GM11168 (cell line): Measurements from ENCODE around the gene IL18.
"Not testable (repeated sequence)": the region's sequence is repeated elsewhere in the genome, so short reads cannot be mapped to it uniquely, and the experiment has no call there.

Source experiments
- in situ Hi-C: fragments of 300-500 bp; cut with MboI; formaldehyde crosslinking; loops from one replicate; pipeline ENCODE4 v1.12.0; 2022; ENCODE audit warnings: low sequenced_read_pairs; ENCODE audit not compliant: unreplicated experiment

IL18 gene

DNA sequence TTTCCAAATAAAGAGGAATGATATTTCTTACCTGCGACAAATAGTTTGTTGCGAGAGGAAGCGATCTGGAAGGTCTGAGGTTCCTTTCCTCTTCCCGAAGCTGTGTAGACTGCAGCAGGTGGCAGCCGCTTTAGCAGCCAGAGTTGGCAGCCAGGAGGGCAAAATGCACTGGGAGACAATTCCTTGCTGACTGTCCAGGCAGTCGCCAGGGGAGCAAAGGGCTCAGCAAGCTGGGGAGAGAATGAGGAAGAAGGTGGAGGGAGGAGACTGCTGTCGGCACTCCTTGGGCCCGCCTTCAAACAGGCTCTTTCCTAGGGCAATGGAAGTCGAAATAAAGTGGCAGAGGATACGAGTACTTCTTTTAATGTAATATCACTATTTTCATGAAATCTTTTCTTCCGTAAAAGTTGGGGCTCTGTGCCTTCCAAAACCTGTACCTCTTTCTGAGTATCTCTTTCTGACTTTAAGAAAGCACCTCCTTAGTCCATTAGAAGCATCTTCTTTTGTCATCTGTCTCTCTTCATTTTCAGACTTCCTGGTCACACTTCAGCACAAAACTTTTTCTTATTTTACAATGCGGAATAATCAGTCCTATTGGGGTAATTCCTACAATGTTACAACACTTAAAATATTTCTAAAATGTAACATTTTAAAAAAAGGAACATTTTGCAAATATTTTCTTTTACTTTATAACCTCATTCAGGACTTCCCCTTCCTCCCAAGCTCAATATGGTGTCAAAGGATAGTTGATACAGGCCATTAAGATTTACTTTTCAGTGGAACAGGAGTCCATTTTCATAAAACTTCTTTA lies at the start of gene IL18:
TSS of gene IL18 (minus strand) at position 220 of the 811 bp plus-strand sequence. CDS start 9,041 bp downstream, outside the sequence.
- in situ Hi-C loops = no loop called here

DNA sequence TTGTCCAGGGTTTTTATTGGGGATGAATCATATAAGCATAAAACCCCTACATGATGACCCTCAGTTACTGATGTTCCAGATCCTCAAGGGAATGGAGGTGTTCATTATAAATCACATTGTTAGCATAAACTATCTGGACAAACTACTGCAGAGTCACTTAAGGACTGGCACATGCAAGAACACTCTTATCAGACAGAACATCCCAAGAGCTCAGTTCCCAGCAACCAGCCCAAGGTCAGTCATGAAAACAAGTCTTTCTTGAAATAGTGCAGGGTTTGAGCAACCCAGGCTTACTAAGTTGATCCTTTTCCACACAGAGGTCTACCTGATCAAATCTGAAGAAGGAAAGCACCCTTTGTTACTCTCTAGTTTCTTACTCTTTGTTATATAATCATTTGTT lies 48.8 kb upstream of the IL18 start:
- in situ Hi-C loops = loop anchor here (25.0 kb wide), 1 partner anchor 350 kb away; no protein-coding TSS in a partner anchor

DNA sequence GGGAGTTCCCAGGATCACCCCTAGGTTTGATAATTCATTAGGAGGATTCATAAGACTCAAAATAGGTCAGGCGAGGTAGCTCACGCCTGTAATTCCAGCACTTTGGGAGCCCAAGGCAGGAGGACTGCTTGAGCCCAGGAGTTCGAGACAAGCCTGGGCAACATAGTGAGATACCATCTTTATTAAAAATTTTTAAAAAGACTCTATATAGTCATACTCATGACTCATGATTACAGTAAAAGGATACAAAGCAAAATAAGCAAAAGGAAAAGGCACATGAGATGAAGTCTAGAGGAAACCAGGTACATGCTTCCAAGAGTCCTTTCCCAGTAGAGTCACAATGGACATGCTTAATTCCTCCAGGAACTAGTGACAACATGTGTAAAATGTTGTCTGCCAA lies 48.4 kb upstream of the IL18 start:
- in situ Hi-C loops = loop anchor here (25.0 kb wide), 1 partner anchor 350 kb away; no protein-coding TSS in a partner anchor

DNA sequence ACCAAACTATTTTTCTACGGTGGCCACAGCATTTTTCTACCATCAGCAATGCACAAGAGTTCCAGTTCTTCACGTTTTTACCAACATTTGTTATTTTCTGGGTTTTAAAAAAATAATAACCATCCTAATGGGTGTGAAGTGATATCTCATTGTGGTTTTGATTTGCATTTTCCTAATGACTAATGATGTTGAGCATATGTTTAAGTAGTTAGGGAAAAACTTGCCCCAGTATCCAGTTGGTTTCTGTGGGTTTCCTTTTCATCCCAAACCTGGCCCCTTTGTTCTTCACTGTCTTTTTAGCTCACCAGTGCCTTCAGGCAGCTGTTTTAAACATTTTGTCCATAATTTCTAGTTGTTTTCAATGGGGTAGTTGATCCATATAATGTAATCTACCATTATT lies 47.6 kb upstream of the IL18 start:
- in situ Hi-C loops = loop anchor here (25.0 kb wide), 1 partner anchor 351 kb away; no protein-coding TSS in a partner anchor

DNA sequence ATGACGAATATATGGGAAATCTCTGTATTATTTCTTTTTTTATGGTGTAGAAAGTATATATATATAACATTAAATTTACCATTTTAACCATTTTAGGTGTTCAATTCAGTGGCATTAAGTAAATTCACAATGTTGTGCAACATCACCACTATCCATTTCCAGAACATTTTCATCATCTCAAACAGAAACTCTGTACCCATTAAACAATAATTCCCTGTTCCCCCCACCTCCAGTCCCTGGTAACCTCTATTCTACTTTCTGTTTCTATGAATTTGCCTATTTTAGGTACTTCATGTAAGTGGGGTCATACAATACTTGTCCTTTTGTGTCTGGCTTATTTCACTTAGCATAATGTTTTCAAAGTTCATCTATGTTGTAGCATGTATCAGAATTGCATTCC lies 47.0 kb upstream of the IL18 start:
- in situ Hi-C loops = loop anchor here (25.0 kb wide), 1 partner anchor 351 kb away; no protein-coding TSS in a partner anchor

DNA sequence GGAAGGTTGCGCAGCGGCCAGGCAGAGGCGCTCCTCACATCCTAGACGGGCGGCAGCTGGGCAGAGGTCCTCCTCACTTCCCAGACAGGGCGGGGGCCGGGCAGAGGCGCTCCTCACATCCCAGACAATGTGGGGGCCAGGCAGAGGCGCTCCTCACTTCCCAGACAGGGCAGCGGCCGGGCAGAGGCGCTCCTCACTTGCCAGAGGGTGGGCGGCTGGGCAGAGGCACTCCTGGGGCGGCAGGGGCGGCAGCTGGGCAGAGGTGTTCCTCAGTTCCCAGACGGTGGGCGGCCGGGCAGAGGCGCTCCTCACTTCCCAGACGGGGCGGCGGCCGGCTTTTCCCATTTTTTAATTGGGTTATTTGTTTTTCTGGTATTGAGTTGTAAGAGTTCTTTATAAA lies 42.2 kb upstream of the IL18 start:
- in situ Hi-C loops = loop anchor here (25.0 kb wide), 1 partner anchor 356 kb away; no protein-coding TSS in a partner anchor

DNA sequence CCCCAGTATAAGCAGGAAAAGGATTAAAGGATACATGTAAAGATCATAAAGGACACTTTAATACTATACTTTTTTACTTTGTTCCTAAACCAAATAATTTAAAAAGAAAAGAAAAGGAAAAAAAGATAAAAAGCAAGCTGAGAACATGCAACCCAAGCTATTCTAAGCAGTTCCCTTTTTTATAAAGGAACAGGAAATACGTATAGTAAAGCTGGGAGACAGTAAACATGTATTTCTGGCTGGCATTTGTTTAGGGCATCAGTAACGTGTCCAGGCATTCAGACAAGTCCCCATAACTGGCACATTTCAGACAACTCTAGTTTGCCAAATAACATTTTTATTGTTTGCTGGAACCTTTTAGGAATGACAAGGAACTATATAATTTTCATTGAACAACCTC lies 36.4 kb upstream of the IL18 start:
- in situ Hi-C loops = loop anchor here (25.0 kb wide), 1 partner anchor 362 kb away; no protein-coding TSS in a partner anchor

DNA sequence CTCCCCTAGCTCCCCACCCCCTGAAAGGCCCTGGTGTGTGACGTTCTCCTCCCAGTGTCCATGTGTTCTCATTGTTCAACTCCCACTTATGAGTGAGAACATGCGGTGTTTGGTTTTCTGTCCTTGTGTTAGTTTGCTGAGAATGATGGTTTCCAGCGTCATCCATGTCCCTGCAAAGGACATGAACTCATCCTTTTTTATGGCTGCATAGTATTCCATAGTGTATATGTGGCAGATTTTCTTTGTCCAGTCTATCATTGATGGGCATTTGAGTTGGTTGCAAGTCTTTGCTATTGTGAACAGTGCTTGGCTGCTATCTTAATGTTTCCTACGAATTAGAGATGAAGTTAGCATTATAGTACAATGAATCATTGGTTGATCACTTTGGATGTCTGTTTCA lies 35.2 kb upstream of the IL18 start:
- in situ Hi-C loops = not testable (repeated sequence)

DNA sequence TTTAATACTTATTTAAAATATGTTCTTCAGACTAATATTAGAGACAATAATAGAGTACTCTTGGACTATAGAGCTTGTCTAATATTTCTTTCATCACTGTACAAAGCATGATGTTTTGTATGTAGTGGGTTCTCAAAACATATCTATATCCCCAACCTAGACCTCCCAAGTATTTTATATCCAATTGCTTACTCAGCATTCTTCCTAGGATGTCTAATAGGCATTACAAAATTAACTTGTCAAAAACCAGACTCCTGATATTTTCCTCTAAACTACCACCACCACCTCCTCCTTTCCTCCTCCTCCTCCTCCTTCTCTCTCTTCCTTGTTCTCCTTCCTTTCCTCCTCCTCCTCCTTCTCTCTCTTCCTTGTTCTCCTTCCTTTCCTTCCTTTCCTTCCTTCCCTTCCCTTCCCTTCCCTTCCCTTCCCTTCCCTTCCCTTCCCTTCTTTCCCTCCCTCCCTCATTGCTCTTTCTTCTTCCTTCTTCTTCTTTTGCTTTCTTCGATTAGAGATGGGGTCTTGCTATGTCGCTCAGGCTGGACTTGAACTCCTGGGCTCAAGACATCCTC lies 32.7 kb upstream of the IL18 start:
- in situ Hi-C loops = no loop called here

DNA sequence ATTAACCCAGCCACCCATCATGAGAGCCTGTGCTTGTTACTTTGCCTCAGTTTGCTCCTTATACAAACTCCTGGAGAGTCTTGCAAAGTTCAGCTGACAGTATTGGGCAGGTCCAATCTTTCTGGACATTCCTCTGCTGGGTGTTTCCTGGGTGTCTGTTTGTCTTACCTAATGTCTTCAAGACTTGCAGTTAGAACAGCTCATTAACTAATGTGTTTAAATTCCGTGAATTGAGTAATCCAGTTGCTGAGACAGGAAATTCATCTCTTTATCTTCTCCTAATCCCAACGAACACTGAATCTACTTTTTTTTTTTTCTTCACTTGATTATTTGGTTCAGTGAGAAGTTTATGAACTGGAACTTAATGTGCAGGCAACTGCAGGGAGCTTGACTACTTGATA lies 32.1 kb upstream of the IL18 start:
- in situ Hi-C loops = no loop called here

DNA sequence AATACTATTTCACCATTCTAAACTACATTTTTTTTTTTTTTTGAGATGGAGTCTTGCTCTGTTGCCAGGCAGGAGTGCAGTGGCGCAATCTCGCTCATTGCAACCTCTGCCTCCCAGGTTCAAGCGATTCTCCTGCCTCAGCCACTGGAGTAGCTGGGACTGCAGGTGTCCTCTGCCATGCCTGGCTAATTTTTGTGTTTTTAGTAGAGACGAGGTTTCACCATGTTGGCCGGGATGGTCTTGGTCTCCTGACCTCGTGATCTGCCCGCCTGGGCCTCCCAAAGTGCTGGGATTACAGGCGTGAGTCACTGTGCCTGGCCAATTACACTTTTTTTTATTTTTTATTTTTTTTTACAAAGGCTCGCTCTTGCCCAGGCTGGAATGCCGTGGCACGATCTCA lies 31.2 kb upstream of the IL18 start:
- in situ Hi-C loops = not testable (repeated sequence)

DNA sequence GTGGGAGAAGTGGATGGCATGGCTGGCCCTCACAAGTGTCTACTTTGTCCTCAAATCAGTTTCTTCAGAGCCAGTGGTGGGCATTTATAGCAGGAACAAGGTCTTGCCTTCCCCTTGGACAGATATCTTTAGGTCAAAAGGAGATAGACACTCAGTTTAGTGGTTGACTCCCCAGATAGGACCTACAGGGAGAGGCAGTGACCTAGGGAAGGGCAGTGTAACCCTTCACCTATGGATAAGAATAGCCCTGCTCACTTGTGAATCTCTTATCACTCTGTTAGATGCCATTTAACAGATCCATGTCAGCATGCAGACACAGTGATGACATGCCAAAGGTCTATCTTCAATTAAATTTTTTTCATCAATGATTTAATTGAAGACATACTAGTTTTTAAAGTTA lies 22.4 kb upstream of the IL18 start:
- in situ Hi-C loops = no loop called here

DNA sequence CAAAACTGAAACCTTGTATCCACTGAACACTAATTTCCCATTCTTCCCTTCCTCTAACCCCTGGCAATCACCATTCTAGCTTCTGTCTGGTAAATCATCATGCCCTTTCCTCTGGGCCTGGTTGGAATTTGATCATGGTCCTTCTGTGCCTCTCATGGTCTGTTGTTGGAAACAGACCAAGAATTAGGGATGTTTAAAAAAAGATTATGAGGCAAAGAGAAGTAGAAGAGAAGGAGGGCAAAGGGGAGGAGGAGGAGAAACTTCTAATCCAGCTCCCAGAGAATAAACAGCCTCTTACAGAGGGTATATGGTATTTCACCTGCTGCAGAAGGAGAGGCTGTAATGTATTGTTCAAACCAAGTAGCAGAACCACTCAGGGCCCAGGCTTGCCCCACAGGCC lies 22.0 kb upstream of the IL18 start:
- in situ Hi-C loops = no loop called here

DNA sequence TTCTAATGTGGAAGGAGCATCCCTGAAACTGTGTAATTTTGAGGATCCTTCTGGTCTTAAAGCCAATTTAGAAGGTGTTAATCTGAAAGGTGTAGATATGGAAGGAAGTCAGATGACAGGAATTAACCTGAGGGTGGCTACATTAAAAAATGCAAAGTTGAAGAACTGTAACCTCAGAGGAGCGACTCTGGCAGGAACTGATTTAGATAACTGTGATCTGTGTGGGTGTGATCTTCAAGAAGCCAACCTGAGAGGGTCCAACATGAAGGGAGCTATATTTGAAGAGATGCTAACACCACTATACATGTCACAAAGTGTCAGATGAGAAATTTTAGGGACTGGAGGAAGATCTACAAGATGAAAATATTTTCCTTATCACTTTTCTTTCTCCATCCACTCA lies 19.0 kb upstream of the IL18 start:
- in situ Hi-C loops = no loop called here

DNA sequence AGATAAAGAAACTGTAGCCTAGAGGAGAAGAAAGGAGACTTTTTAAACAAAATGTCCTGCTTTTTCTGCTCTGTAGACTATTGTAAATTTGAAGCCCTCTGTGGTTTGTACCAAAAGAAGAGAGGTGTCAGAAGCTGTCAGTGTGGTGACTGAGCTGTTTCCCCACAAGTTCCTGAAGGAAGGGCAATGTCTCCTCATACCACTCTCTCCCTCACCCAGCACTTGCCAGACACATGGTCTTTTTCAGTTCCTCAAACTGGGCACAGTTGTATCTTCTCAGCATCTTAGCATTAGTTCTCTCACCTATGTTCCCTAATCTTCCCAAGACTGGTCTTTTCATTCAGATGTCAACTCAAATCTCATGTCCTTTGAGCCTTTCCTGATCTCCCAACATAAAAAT lies 15.7 kb upstream of the IL18 start:
- in situ Hi-C loops = no loop called here

DNA sequence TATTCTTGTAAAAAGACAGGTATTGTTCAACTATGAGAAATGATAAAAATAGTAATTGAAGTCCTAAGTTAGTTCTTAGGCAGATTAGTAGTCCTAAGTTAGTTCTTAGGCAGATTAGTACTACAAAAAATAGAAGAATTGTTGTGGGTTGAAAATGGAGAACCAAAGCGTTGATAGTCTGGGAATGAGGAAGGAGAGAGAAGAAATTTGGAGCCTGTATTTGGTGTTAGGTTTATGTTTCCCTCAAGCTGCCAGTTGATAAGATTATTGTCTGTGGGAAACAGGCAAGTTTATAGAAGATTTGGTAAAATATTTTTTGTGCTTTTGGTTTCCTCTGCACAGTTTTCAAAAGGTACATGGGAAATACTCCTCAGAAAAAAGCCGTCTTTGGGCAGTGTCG lies 15.0 kb upstream of the IL18 start:
- in situ Hi-C loops = no loop called here

DNA sequence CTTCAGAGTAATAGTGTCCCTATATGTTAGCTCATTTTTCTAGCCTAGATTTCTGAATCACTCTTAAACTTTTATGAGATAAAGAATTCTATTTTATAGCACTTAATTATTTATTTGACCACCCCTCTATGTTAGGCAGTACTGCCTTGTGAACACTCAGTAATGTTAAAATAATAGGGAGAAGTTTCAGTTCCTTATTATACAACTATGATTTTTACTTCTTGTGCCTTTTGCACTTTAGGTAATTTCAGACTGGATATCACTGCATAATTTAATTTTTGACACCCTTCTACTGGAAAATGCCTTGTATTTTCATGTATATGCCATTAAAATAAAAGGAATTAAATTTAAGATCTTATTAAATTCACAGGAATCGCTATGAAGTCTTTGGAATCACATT lies 14.5 kb upstream of the IL18 start:
- in situ Hi-C loops = no loop called here

DNA sequence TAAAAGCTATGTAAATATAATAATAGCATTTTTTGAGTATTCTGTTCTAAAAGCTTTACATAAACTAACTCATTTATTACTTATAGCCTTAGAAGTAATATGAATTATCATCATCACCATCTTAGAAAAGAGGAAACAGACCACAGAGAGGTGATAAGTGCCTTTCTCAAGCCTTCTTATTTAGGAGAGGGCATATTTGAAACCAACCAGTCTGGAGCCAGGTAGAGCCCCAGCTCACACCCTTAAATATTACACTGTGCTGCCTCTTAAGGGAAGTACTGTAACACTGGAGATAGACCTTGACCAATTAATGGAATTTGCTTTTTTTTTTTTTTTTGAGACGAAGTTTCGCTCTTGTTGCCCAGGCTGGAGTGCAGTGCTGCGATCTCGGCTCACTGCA lies 13.7 kb upstream of the IL18 start:
- in situ Hi-C loops = no loop called here

DNA sequence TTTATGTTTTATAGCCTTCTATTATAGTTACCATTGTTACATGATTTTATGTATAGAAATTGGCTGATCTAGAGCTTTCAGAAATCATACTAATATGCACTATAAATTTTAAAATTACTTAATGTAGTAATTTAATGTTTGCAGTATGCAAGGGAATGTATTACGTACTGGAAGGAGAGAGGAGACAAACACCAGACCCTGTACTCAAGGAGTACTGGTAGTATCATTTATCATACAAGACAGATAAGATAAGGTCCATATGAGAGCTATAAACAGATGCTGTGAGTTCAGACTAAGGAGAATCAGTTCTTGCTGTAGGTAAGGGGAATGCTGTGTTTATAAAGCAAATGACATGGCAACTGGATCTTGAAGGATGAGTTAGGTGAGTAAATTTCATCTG lies 12.2 kb upstream of the IL18 start:
- in situ Hi-C loops = no loop called here

DNA sequence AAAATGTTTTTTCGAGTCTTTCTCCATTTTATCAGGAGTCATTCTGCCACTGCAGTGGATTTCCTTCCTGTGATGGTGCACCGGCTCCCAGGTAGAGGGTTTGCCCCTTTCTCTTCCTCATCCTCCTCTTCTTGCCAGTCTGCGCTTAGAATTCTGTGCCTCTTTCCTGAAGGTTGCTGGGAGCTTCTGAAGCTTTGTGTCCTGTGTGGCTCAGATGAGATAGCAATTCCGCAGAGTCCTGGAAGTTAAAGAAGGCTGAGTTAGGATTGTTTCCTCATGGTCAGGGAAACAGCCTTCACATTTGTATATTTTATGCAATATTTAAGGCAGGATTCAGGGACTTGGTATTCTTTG lies 11.7 kb upstream of the IL18 start:
- in situ Hi-C loops = no loop called here

DNA sequence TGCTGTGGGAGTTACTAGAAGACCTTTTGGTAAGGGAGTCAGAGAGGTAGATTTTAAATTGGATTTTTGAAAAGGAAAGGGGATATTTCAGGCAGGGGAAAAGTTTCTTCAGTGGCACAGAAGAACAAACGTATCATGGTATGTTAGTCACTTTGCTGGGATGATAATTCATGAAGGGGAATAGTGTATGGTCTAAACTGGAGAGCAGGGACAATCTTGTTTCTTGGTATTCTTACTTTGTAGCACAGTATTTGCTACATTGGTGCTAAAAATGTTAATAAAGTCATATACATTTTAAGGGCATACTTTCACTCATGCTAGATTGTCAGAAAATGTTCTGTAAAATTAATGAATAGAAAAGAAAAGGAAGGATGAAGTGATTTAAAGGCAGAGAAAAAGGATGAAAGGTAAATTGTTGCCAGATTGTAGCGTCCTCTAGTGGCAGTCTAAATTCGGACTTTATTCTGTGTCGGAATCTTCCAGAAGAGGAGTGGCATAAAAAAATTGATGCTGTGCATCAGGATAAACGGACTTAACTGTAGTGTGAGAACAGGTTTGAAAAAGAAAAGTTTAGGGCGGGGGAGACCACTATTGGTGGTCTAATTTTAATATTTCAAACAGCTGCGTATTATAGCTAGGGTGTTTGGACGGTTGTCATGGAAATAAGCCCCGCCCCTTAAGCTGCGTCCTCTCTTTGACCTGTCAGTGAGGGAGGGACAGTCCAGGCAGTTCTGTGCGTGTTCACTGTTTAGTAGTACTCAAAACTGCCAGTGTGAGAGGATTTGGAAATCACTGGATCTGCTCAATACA lies 11.1 kb upstream of the IL18 start, which contains the start of gene BCO2:
TSS of gene BCO2 (plus strand) at position 724 of the 810 bp plus-strand sequence. CDS start 90 bp downstream, outside the sequence.
- in situ Hi-C loops = no loop called here
